ENCODE data around the gene SBK2.

The SBK2 gene

DNA sequence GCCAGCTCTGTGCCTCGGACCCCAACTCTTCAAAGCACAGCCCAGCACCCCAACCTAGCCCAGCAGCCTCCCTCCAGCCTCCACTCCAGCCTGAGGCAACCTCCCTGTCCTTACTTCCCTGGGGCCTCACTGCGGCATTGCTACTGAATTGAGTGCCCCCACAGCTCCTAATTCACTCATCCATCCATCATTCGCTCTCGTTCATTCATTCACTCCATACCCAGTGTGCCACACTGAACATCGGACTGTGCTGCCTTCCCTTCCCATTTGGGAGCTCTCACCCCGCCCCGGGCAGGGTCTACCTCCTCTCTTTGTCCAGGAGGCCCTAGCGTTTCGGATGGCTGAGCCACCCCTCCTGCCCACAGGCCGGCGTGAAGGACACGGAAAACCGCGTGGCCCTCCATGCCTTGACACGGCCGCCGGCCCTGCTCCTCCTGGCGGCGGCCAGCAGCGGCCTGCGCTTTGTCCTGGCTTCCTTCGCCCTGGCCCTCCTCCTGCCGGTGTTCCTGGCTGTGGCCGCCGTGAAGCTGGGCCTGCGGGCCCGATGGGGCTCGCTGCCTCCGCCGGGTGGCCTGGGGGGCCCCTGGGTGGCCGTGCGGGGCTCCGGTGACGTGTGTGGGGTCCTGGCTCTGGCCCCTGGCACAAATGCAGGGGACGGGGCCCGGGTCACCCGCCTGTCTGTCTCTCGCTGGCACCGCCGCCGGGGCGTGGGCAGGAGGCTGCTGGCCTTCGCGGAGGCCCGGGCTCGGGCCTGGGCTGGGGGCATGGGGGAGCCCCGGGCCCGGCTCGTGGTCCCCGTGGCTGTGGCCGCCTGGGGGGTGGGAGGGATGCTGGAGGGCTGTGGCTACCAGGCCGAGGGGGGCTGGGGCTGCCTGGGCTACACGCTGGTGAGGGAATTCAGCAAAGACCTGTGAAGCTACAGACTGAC, 50.6 kb downstream of the SBK2 start:
- no peak for DNase-seq (ENCODE audit: low read depth)

DNA sequence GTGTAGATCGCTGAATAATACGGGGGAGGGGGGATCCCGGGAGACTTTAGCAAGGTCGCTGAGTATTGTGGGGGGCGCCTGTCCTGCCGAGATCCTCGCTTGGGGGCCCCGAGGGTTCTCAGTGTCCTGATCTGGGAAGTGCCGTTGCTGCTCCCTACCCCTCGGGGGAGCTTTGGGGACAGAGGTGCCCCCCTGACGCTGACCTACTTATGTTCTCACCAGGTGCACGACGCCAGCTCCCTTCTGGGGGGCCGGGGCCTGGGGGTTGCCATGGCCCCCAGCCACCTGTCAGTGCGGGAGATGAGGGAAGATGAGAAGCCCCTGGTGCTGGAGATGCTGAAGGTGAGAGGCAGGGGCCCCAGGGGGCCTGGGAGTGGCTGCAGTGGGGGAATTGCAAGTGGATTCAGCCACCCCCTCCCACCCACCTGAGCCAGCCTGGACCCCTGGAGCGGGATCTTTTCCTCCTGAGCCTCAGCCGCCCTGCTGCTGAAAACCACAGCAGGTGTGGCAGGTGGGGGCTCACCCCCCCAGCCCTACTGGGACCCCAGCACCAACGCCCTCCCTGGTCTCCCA, 51.4 kb downstream of the SBK2 start:
- no peak for DNase-seq (ENCODE audit: low read depth)

DNA sequence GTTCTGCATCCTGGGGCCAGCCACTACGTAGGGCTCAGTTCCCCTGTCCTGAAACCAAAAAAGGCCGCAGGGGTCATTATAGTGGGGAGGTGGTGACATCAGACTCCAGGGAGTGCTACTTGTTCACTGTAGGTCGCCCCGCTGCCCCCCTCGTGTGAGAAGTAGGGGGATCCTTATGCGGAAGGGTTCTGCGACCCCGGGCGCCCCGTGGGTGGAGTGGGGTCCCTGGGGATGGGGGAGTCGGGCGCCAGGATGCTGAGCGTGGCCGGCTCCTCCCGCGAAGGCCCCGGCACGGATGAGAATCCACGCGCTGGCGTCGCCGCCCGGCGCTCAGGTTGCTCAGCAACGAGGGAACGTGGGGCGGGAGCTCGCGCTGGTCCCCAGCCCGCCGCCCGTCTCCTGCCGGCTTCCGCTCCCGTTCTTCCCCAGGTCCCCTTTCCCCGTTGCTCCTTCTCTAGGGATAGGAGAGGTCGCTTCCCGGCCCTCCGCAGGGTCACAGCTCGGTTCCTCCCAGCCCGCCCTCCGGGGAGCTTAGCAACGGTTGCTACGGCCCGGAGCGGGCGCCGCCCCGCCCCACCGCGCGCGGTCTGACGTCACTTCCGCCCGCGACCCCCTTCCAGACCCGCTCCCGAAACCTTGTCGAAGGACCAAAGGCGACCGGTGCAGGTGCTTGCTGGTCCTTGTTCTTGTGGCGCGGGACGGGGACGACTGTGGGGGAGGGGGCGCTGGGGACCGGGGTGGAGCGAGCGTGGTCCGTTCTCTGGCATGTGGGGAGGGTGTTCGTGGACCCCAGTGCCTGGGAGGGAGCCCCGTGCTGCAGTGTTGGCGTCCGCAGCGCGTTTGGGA, 52.1 kb downstream of the SBK2 start, which contains the start of gene NAT14:
Gene NAT14, plus strand, starts transcription at position 596 of the 846 bp plus-strand sequence. CDS start 521 bp downstream, outside the sequence.
- DNase-seq (ENCODE audit: low read depth), result no peak

DNA sequence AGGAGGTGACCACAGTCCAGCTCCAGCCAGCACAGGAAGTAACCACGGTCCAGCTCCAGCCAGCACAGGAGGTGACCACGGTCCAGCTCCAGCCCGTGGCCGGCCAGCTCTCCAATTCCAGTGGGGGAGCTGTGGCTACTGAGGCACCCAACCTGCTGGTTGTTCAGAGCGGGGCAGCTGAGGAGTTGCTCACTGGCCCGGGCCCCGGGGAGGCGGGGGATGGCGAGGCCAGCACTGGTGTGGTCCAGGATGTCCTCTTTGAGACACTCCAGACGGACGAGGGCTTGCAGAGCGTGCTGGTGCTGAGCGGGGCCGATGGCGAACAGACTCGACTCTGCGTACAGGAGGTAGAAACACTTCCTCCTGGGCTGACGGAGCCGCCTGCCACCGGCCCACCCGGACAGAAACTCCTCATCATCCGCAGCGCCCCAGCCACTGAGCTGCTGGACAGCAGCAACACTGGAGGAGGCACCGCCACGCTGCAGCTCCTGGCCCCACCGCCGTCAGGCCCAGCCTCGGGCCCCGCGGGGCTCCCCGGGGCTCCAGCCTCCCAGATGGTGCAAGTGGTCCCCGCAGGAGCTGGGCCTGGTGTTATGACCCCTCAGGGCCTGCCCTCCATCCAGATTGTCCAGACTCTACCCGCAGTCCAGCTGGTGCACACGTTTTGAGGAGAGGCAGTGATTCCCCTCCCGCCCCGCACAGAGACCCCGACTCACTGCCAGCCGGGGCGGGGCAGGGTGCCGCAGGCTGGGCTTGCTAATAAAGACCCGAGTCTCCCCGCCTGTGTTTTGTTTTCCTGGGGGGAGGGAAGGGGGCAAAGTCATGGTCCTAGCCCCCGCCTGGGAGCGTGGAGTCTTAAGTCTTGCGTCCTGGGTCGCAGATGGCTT, 53.0 kb downstream of the SBK2 start:
- no peak for DNase-seq (ENCODE audit: low read depth)

DNA sequence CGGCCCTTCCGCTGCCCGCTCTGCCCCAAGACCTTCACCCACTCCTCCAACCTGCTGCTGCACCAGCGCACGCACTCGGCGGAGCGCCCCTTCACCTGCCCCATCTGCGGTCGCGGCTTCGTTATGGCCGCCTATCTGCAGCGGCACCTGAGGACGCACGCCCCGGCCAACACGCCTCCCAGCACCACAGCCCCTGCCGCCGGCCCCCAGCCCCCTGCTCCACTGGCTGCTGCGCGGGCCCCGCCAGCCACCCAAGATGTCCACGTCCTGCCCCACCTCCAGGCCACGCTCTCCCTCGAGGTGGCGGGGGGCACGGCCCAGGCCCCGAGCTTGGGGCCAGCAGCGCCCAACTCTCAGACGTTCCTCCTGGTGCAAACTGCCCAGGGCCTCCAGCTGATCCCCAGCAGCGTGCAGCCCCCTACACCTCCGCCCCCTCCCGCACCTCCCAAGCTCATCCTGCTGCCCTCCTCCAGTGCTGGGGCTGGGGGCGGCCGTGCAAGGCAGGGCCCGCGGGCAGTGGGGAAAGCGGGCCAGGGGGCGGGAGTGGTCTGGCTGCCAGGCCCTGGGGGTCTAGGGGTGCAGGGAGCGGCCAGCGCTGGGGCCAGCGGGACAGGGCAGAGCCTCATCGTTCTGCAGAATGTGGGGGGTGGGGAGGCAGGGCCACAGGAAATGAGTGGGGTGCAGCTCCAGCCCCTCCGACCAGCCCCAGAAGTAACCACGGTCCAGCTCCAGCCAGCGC, 53.8 kb downstream of the SBK2 start:
- DNase-seq (ENCODE audit: low read depth), result no peak

DNA sequence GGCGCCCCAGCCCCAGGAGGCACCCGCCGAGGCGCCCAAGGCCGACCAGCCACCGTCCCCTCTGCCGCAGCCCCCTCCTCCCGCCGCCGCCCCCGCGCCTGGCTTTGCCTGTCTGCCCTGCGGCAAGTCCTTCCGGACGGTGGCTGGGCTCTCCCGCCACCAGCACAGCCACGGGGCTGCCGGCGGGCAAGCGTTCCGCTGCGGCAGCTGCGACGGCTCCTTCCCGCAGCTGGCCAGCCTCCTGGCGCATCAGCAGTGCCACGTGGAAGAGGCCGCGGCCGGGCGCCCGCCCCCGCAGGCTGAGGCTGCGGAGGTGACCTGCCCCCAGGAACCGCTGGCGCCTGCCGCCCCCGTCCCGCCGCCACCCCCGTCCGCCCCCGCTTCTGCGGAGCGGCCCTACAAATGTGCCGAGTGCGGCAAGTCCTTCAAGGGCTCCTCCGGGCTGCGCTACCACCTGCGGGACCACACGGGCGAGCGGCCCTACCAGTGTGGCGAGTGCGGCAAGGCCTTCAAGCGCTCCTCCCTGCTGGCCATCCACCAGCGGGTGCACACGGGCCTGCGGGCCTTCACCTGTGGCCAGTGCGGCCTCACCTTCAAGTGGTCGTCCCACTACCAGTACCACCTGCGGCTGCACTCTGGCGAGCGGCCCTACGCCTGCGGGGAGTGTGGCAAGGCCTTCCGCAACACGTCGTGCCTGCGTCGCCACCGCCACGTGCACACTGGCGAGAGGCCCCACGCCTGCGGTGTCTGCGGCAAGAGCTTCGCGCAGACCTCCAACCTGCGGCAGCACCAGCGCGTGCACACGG, 54.6 kb downstream of the SBK2 start:
- no peak for DNase-seq (ENCODE audit: low read depth)

DNA sequence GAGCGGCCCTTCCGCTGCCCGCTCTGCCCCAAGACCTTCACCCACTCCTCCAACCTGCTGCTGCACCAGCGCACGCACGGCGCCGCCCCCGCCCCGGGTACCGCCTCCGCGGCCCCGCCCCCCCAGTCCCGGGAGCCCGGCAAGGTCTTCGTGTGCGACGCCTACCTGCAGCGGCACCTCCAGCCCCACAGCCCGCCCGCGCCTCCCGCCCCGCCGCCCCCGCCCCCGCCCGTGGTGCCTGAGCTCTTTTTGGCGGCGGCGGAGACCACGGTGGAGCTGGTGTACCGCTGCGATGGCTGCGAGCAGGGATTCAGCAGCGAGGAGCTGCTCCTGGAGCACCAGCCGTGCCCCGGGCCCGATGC, 55.2 kb downstream of the SBK2 start:
- DNase-seq (ENCODE audit: low read depth), result no peak

DNA sequence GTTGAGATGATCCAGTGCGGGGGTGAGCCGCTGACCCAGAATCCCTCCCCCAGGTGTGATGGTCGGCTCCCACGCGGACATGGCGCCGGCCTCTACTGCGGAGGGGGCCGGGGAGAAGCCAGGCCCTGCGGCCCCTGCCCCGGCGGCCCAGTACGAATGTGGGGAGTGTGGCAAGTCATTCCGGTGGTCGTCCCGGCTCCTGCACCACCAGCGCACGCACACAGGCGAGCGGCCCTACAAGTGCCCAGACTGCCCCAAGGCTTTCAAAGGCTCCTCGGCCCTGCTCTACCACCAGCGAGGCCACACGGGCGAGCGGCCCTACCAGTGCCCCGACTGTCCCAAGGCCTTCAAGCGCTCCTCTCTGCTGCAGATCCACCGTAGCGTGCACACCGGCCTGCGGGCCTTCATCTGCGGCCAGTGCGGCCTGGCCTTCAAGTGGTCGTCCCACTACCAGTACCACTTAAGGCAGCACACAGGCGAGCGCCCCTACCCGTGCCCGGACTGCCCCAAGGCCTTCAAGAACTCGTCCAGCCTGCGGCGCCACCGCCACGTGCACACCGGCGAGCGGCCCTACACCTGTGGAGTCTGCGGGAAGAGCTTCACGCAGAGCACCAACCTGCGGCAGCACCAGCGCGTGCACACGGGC, 55.7 kb downstream of the SBK2 start:
- DNase-seq (ENCODE audit: low read depth), result no peak

DNA sequence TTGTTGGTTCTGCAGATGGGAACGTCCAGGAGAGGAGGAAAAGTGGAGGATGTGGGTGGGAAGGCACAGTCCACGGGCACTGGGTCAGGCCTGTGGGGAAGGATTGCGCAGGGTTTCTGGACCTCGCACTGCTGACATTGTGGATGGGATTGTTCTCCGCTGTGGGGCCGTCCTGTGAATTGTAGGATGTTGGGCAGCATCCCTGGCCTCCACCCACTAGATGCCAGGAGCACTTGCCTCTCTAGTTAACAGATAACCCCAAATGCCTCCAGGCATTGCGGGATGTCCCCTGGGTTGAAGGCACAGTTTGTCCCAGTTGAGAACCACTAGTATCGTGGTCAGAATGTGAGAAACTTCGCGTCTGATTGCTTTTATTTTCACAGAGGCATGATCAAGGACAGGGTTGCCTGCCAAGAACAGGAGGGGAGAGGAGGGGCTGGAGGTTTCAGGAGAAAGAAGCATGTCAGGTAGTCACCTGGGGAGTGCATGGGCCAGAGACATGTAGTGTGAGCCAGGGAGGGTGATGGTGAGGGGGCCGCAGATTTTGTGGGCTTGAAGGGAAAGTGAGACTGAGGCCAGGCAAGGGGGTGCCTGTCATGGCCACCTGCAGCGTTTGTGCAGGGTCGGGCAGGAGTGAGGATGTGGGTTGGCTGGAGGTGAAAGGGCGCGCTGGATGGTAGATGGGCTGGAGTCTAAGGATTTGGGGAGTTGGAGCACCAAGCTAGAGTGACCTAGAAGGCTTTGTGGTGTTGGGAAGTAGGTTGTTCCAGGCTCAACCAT, 57.3 kb downstream of the SBK2 start:
- DNase-seq (ENCODE audit: low read depth), result no peak

DNA sequence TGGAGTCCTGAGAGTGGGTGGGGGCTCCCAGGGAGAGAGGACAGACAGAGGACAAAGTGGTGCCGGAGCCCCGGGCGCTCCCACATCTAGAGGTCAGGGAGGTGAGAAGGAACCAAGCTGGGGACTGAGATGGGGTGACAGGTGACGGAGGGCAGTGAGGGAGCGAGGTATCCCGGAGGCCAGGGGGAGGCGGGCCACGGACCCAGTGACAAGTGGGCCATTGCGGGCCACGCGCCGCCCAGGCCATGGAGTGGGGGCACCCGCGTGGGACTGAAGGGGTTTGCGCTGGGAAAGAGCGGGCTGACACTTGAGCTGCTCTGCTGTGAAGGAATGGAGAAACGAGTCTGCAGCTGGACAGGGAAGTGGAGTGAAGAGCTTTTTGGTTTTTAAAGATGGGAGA, 57.9 kb downstream of the SBK2 start:
- no peak for DNase-seq (ENCODE audit: low read depth)
